ENCODE measurements around the gene LRRC7.

GRCh38 chr1:70091811-70092210 lies 524.1 kb downstream of the LRRC7 start:
- TF ChIP-seq ZBTB7A (IDR thresholded peaks at IDR 0.05; ENCODE audit: low read depth) (no peak), NFIC (IDR thresholded peaks at IDR 0.05) (no peak), MAX (IDR thresholded peaks at IDR 0.05) (no peak), TAF1 (IDR thresholded peaks at IDR 0.05; ENCODE audit: low read depth) (no peak), CEBPB (IDR thresholded peaks at IDR 0.05) (no peak), TEAD4 (IDR thresholded peaks at IDR 0.05) (no peak), FOXM1 (IDR thresholded peaks at IDR 0.05; ENCODE audit: borderline replicate concordance, low read depth) (no peak), EGR1 (IDR thresholded peaks at IDR 0.05) (no peak), RAD21 (IDR thresholded peaks at IDR 0.05; ENCODE audit: low read depth) (no peak), YY1 (IDR thresholded peaks at IDR 0.05; ENCODE audit: low read depth) (no peak)
